Endodermal cell (in vitro differentiated cells): ENCODE results near the gene EIF4EBP3. TPM values are rescaled to one million over a fixed set of nuclear protein-coding genes. Genes with fewer than 3 reads are reported as not detected.
A peak's percentile ranks its signal among the peaks of the same experiment; 100 is the strongest.

Experiments used
- DNase-seq: peaks from one replicate; pipeline ENCODE4 v3.0.0-alpha.2; 2017
- H3K27ac ChIP-seq: 2 replicates; pipeline ENCODE4 v1.5.1; 2013; ENCODE audit warnings: mild to moderate bottlenecking, low read depth, low read length, moderate library complexity
- H3K27me3 ChIP-seq: 2 replicates; pipeline ENCODE4 v1.6.1; 2013; ENCODE audit warnings: mild to moderate bottlenecking, low read length, moderate library complexity; ENCODE audit not compliant: insufficient read depth, control insufficient read depth, poor library complexity, severe bottlenecking
- H3K36me3 ChIP-seq: 2 replicates; pipeline ENCODE4 v1.7.0; 2013; ENCODE audit warnings: mild to moderate bottlenecking, low read length, moderate library complexity; ENCODE audit not compliant: control insufficient read depth, insufficient read depth
- H3K4me1 ChIP-seq: one replicate; pipeline ENCODE4 v1.7.0; 2013; ENCODE audit warnings: low read length; ENCODE audit not compliant: control insufficient read depth, insufficient read depth
- H3K4me3 ChIP-seq: 2 replicates; pipeline ENCODE4 v1.5.1; 2013; ENCODE audit warnings: mild to moderate bottlenecking, low read length, moderate library complexity
- H3K9ac ChIP-seq: 2 replicates; pipeline ENCODE4 v1.6.1; 2013; ENCODE audit warnings: mild to moderate bottlenecking, low read length, moderate library complexity; ENCODE audit not compliant: poor library complexity, severe bottlenecking; ENCODE audit errors: extremely low read depth
- H3K9me3 ChIP-seq: 2 replicates; pipeline ENCODE4 v1.6.1; 2013; ENCODE audit warnings: mild to moderate bottlenecking, low read length, moderate library complexity; ENCODE audit not compliant: control insufficient read depth
- H3K27ac Mint-ChIP-seq: 2 replicates; pipeline ENCODE4 v1.8.0; 2020; ENCODE audit warnings: mixed read lengths
- H3K27me3 Mint-ChIP-seq: 2 replicates; pipeline ENCODE4 v1.8.0; 2021; ENCODE audit warnings: mild to moderate bottlenecking, mixed read lengths; ENCODE audit not compliant: insufficient read depth
- H3K36me3 Mint-ChIP-seq: 2 replicates; pipeline ENCODE4 v1.8.0; 2020; ENCODE audit warnings: low read depth, mixed read lengths
- H3K4me1 Mint-ChIP-seq: 2 replicates; pipeline ENCODE4 v1.8.0; 2020; ENCODE audit warnings: mixed read lengths
- H3K4me3 Mint-ChIP-seq: 2 replicates; pipeline ENCODE4 v1.8.0; 2020; ENCODE audit warnings: mild to moderate bottlenecking, moderate library complexity, mixed read lengths
- H3K9me3 Mint-ChIP-seq: 2 replicates; pipeline ENCODE4 v1.8.0; 2020; ENCODE audit warnings: mild to moderate bottlenecking, mixed read lengths
- CTCF ChIP-seq: fragments of 200-600 bp; sonication (generic); conservative IDR thresholded peaks from 2 replicates; pipeline ENCODE4 v1.5.0; 2021; ENCODE audit warnings: antibody characterized with exemption, mild to moderate bottlenecking
- WGBS, 2 experiments: methylation state at CpG; one replicate each; pipeline versions ENCODE4 v1.1.5 to v1.1.7; 2013; ENCODE audit warnings: missing lambda C conversion rate in 2 of 2, mixed read lengths in 1 of 2; ENCODE audit not compliant: insufficient coverage in 1 of 2, insufficient read length in 1 of 2; 5-methylcytosine and 5-hydroxymethylcytosine counted together
- total RNA-seq, 2 donors: library from RNA; stranded (reverse); fragmentation: NEBNext Ultra II Directional in 1 of 2; extraction: Animal tissue kit (Norgen Biotek cat#: 25700) in 1 of 2; gene quantifications; 2 replicates in 1 of 2; 3 replicates in 1 of 2; pipeline ENCODE4 v1.2.1, GENCODE V29; 2021

EIF4EBP3 gene
- total RNA-seq, 2 donors from 2014 or later = 5.1 to 6.3 TPM

- H3K36me3 Mint-ChIP-seq = no peaks in the 10 kb centered on the region
- WGBS, 2 experiments = 88 to 90% methylated on average over 2 to 6 of the region's 6 CpGs
- no peak overlapping the region for H3K27ac ChIP-seq
- H3K4me3 ChIP-seq = no peak overlapping the region
- DNase-seq = no peak
- no peaks in the 10 kb centered on the region for H3K36me3 ChIP-seq
- H3K9ac ChIP-seq = no peak overlapping the region
- H3K27me3 Mint-ChIP-seq = peaks cover 7% of the 10 kb centered on the region
- H3K27me3 ChIP-seq = peaks cover 6% of the 10 kb centered on the region
- H3K4me1 ChIP-seq = no peaks in the 10 kb centered on the region
- H3K9me3 Mint-ChIP-seq = peaks cover 4% of the 10 kb centered on the region
- H3K27ac Mint-ChIP-seq = no peak overlapping the region
- peaks cover 3% of the 10 kb centered on the region for H3K4me1 Mint-ChIP-seq
- H3K4me3 Mint-ChIP-seq = peak overlapping the region; percentile 72
- no peaks in the 10 kb centered on the region for H3K9me3 ChIP-seq
- TF ChIP-seq CTCF = no peak
Measured at GRCh38 chr5:140594169-140594568, 46.7 kb downstream of the EIF4EBP3 start.

- Mint-ChIP-seq H3K36me3 (no peaks in the 10 kb centered on the region), H3K4me3 (no peak overlapping the region), H3K9me3 (peaks cover 4% of the 10 kb centered on the region), H3K4me1 (peaks cover 3% of the 10 kb centered on the region), H3K27ac (no peak overlapping the region), H3K27me3 (peaks cover 7% of the 10 kb centered on the region)
- H3K27me3 ChIP-seq = peaks cover 6% of the 10 kb centered on the region
- H3K4me3 ChIP-seq = no peak overlapping the region
- H3K27ac ChIP-seq = no peak overlapping the region
- no peak for DNase-seq
- no peaks in the 10 kb centered on the region for H3K9me3 ChIP-seq
- H3K9ac ChIP-seq = no peak overlapping the region
- H3K4me1 ChIP-seq = no peaks in the 10 kb centered on the region
- WGBS, 2 experiments = 86 to 90% methylated on average over 4 to 5 of the region's 5 CpGs
- no peak for TF ChIP-seq CTCF
- H3K36me3 ChIP-seq = no peaks in the 10 kb centered on the region
Measured at GRCh38 chr5:140595538-140596300, 48.3 kb downstream of the EIF4EBP3 start.

GRCh38 chr5:140596321-140596741 is 48.9 kb downstream of the EIF4EBP3 start:
- no peak for TF ChIP-seq CTCF
- Mint-ChIP-seq H3K27me3 (peaks cover 7% of the 10 kb centered on the region), H3K9me3 (peaks cover 4% of the 10 kb centered on the region), H3K4me1 (peaks cover 3% of the 10 kb centered on the region), H3K4me3 (no peak overlapping the region), H3K36me3 (no peaks in the 10 kb centered on the region), H3K27ac (no peak overlapping the region)
- H3K27me3 ChIP-seq = peaks cover 6% of the 10 kb centered on the region
- H3K9ac ChIP-seq = no peak overlapping the region
- no peaks in the 10 kb centered on the region for H3K36me3 ChIP-seq
- no peaks in the 10 kb centered on the region for H3K9me3 ChIP-seq
- H3K27ac ChIP-seq = no peak overlapping the region
- no peak overlapping the region for H3K4me3 ChIP-seq
- no peak for DNase-seq
- 92% methylated on average over 1 of the region's 1 CpG; no CpG with 5 or more reads in 1 of the 2 experiments for WGBS, 2 experiments
- H3K4me1 ChIP-seq = no peaks in the 10 kb centered on the region
